ENCODE data around the gene FFAR2.

The FFAR2 gene

GRCh38 chr19:35425682-35426081, 22.4 kb upstream of the FFAR2 start:
- DNase-seq (ENCODE audit: low read depth in 2 of 2): no peak

- DNase-seq (ENCODE audit: low read depth in 2 of 2): no peak
Observed at GRCh38 chr19:35427187-35427586, 20.9 kb upstream of the FFAR2 start.

GRCh38 chr19:35429698-35430408, 18.2 kb upstream of the FFAR2 start:
- no peak for DNase-seq (ENCODE audit: low read depth in 2 of 2)

- DNase-seq (ENCODE audit: low read depth in 2 of 2): no peak
Observed at GRCh38 chr19:35430409-35431144, 17.5 kb upstream of the FFAR2 start.

GRCh38 chr19:35431145-35431807, 16.8 kb upstream of the FFAR2 start:
- no peak for DNase-seq (ENCODE audit: low read depth in 2 of 2)

GRCh38 chr19:35432911-35433310, 15.1 kb upstream of the FFAR2 start:
- DNase-seq (ENCODE audit: low read depth in 2 of 2): no peak

- no peak for DNase-seq (ENCODE audit: low read depth in 2 of 2)
Observed at GRCh38 chr19:35433448-35433847, 14.6 kb upstream of the FFAR2 start.

- no peak for DNase-seq (ENCODE audit: low read depth in 2 of 2)
Observed at GRCh38 chr19:35435896-35436295, 12.2 kb upstream of the FFAR2 start.

- DNase-seq (ENCODE audit: low read depth in 2 of 2): no peak
Observed at GRCh38 chr19:35436477-35437405, 11.3 kb upstream of the FFAR2 start.

- DNase-seq (ENCODE audit: low read depth in 2 of 2): no peak
Observed at GRCh38 chr19:35437406-35437951, 10.6 kb upstream of the FFAR2 start.

GRCh38 chr19:35438096-35438495, 10.0 kb upstream of the FFAR2 start:
- DNase-seq (ENCODE audit: low read depth in 2 of 2): no peak

GRCh38 chr19:35438527-35438926, 9.5 kb upstream of the FFAR2 start:
- no peak for DNase-seq (ENCODE audit: low read depth in 2 of 2)

GRCh38 chr19:35439921-35440320, 8.1 kb upstream of the FFAR2 start:
- no peak for DNase-seq (ENCODE audit: low read depth in 2 of 2)

- DNase-seq (ENCODE audit: low read depth in 2 of 2): no peak
Observed at GRCh38 chr19:35442091-35442490, 6.0 kb upstream of the FFAR2 start.

- no peak for DNase-seq (ENCODE audit: low read depth in 2 of 2)
Observed at GRCh38 chr19:35444735-35445134, 3.3 kb upstream of the FFAR2 start.

GRCh38 chr19:35445826-35446593, 2.0 kb upstream of the FFAR2 start:
- DNase-seq (ENCODE audit: low read depth in 2 of 2): no peak

- DNase-seq (ENCODE audit: low read depth in 2 of 2): no peak
Observed at GRCh38 chr19:35449359-35450043, 1.4 kb downstream of the FFAR2 start.

GRCh38 chr19:35451338-35452096, 3.5 kb downstream of the FFAR2 start:
- no peak for DNase-seq (ENCODE audit: low read depth in 2 of 2)

- DNase-seq (ENCODE audit: low read depth in 2 of 2): no peak
Observed at GRCh38 chr19:35454663-35455062, 6.6 kb downstream of the FFAR2 start.

Data from stimulated activated CD4-positive, alpha-beta T cell treated with anti-CD3 and anti-CD28 coated beads, Interleukin-15, amount 100 ng/mL, for 48 hours (primary cell).